Mucosa of descending colon (tissue), 3 donors: ENCODE data around the gene BCL2L1. TPM values are rescaled to one million over a fixed set of nuclear protein-coding genes. Genes with fewer than 3 reads are reported as not detected.

Experiments
- ATAC-seq: fragments of 200-7000 bp; cut with Tn5 transposase; one replicate; pipeline ENCODE4 v1.9.1; 2020; ENCODE audit warnings: mild to moderate bottlenecking, moderate library complexity
- DNase-seq, 3 donors: peaks; one replicate each; pipeline ENCODE4 v3.0.0-alpha.2; 2020
- H3K36me3 ChIP-seq: fragments of 200-600 bp; one replicate; pipeline ENCODE4 v1.8.0; 2021; ENCODE audit warnings: low read depth, mild to moderate bottlenecking
- H3K4me1 ChIP-seq: fragments of 200-600 bp; one replicate; pipeline ENCODE4 v1.8.0; 2021; ENCODE audit warnings: low read depth, mild to moderate bottlenecking
- H3K4me3 ChIP-seq: fragments of 200-600 bp; one replicate; pipeline ENCODE4 v1.8.0; 2021; ENCODE audit warnings: mild to moderate bottlenecking
- H3K9me3 ChIP-seq: fragments of 200-600 bp; one replicate; pipeline ENCODE4 v1.8.0; 2021; ENCODE audit warnings: mild to moderate bottlenecking
- intact Hi-C, 2 donors: fragments of 100-400 bp; cut with DNase I in 1 of 2; cut with micrococcal nuclease in 1 of 2; formaldehyde crosslinking; loops; one replicate each; pipeline versions ENCODE4 v1.11.0 to v1.11.1; 2022; cut with DNase I, micrococcal nuclease
- total RNA-seq, 3 donors: library from RNA; stranded (reverse); fragmentation: NEBNext Ultra II Directional in 2 of 3; extraction: Animal tissue kit (Norgen Biotek cat#: 25700) in 2 of 3; gene quantifications; one replicate each; pipeline versions ENCODE4 v1.2.1 to v1.2.4, GENCODE V29; 2021 to 2023
- TF ChIP-seq, protein P1 (sequence below): fragments of 200-600 bp; IDR thresholded peaks from one replicate; pipeline ENCODE4 v1.8.0; 2022; ENCODE audit warnings: antibody characterized with exemption, mild to moderate bottlenecking
- donor health status: DM: no; HTN: no; CAD: no; lungs with moderate emphysema.
- donor health status: DM: no; HTN: no; CAD: no.
- donor health status: DM: no; HTN: yes; CAD: no.

The BCL2L1 gene
- total RNA-seq, 3 donors from 2014 or later, result 76.2 to 90.3 (median 78.1) TPM

DNA sequence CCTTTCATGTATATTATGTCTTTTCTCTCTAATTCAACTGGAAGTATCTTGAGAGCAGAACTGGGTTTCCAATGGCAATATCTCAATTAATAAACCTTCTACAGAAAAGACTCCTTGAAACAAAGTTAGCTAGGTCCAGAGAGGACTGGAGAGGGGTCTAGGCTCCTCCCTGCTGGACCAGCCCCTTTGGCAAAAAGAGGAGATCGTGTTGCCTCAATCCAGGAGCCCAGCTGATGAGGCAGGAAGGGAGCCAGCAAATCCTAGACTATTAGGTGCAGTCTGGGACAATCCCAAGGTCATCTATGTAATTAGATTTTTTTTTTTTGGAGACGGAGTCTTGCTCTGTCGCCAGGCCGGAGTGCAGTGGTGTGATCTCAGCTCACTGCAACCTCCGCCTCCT, 21.9 kb downstream of the BCL2L1 start:
- intact Hi-C loops, result no loop called here
- TF ChIP-seq, protein P1, sequence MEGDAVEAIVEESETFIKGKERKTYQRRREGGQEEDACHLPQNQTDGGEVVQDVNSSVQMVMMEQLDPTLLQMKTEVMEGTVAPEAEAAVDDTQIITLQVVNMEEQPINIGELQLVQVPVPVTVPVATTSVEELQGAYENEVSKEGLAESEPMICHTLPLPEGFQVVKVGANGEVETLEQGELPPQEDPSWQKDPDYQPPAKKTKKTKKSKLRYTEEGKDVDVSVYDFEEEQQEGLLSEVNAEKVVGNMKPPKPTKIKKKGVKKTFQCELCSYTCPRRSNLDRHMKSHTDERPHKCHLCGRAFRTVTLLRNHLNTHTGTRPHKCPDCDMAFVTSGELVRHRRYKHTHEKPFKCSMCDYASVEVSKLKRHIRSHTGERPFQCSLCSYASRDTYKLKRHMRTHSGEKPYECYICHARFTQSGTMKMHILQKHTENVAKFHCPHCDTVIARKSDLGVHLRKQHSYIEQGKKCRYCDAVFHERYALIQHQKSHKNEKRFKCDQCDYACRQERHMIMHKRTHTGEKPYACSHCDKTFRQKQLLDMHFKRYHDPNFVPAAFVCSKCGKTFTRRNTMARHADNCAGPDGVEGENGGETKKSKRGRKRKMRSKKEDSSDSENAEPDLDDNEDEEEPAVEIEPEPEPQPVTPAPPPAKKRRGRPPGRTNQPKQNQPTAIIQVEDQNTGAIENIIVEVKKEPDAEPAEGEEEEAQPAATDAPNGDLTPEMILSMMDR, result no peak
- DNase-seq, result no peak
- ATAC-seq, result no peak
- H3K4me1 ChIP-seq, result peaks cover 47% of the 10 kb centered on the region
- H3K36me3 ChIP-seq, result no peaks in the 10 kb centered on the region
- H3K4me3 ChIP-seq, result no peak overlapping the region
- H3K9me3 ChIP-seq, result no peaks in the 10 kb centered on the region

DNA sequence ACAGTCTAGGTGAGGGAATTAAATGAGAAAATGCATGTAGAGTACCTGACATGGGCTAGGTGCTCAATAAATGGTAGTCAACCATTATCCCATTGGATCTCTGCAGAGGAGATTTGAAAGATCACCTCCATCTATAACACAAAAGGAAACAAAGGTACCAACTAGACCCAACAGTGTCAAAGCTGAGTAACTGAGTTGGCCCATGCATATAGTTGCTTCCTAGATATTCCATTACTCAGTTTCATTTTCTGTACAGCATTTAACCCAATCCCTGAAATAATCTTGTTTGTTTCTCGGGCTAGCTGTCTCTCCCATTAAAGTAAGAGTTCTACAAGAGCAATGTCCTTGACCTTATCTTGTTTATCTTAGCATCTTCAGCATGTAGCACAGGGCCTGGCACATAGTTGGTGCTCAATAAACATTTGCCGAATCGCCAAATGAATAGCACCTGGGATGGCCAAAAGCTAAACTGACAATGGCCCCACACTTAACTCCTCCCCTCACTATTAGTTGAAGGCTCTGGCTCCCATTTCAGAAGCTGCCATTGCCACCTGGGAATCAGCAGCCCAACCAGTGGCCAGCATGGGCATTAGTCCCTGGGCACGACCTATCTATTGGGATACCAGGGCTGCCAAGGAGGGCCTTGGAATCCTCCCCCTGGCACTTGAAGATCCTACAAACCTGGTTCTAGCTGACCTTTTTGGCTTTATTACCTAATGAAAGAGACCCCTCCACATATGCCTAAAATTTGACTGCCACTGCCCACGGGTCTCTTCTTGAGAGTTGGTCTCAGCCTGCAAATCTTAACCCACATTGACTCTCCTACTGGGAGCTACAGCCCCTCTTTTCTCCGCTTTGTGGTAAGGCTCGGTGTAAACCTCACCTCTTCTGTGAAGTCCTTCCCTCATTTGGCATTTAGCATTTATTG, 22.6 kb downstream of the BCL2L1 start:
- Histone ChIP-seq H3K4me3 (no peak overlapping the region), H3K36me3 (no peaks in the 10 kb centered on the region), H3K4me1 (peaks cover 40% of the 10 kb centered on the region), H3K9me3 (no peaks in the 10 kb centered on the region)
- DNase-seq, result no peak
- TF ChIP-seq, protein P1, result no peak
- intact Hi-C loops, result no loop called here
- ATAC-seq, result no peak

DNA sequence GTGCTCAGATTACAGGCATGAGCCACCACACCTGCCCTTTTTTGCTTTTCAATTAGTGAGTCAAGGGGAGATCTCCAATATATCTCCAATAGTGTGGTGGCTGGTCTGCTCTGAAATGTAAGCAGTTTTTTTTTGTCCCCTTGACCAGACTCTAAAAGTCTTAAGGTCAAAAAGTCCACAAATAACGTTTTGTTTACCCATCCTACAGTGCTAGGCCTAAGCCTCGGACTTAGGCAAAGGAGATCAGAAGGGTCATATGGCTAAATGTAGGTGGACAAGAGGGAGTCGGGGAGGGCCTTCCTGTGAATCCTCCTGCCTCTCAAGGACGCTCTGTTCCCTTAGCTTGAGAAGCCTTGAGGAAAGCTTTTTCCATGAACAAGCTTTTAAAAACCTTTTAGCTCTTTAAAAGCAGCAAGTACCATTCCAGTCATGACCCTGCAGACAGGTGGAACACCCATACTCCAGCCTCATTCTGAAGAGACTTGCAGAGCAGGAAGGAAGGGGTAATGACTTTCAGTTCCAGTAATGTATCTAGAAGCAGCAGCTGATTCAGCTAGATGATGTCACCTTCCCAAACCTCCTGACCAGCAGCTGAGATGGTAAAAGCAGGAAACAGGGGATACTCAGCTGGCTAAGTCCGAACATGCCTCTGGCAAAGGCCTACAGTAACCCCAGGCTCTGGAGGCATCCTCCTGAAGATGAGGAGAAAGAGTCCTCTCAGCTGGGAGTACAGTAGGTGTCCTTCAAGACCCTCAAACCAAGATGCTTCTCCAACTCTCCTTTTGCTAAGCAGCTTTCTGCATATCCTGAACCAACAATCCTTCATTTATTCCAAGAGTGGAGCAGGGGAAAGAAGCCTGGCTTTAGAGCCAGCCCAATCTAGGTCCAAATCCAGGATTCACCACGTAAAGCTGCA, 23.6 kb downstream of the BCL2L1 start:
- Histone ChIP-seq H3K36me3 (no peaks in the 10 kb centered on the region), H3K4me1 (peaks cover 32% of the 10 kb centered on the region), H3K4me3 (no peak overlapping the region), H3K9me3 (no peaks in the 10 kb centered on the region)
- intact Hi-C loops, result no loop called here
- DNase-seq (peak in 1 of 3 donors; percentile 71), ATAC-seq (peak; percentile 86)
- TF ChIP-seq, protein P1, result no peak

DNA sequence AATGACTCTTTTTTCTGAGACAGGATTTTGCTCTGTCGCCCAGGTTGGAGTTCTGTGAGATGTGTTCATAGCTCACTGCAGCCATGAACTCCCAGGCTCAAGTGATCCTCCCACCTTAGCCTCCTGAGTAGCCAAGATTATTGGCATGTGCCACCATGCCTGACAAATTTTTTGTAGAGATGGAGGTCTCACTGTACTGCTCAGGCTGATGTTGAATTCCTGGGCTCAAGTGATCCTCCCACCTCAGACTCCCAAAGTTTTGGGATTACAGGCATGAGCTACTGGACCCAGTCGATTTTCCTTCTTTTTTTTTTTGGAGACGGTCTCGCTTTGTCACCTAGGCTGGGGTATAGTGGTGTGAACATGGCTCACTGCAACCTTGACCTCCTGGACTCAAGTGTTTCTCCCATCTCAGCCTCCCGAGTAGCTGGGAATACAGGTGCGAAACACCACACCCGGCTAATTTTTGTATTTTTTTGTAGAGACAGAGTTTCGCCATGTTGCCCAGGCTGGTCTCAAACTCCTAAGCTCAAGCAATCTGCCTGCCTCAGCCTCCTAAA, 24.3 kb downstream of the BCL2L1 start:
- TF ChIP-seq, protein P1, result no peak
- Histone ChIP-seq H3K9me3 (no peaks in the 10 kb centered on the region), H3K36me3 (no peaks in the 10 kb centered on the region), H3K4me3 (no peak overlapping the region), H3K4me1 (peaks cover 32% of the 10 kb centered on the region)
- no peak for ATAC-seq
- intact Hi-C loops, result no loop called here
- DNase-seq, result no peak
